Kidney (tissue), 14 donors: ENCODE measurements around the gene FAM13C. TPM values are rescaled to one million over a fixed set of nuclear protein-coding genes. Genes with fewer than 3 reads are reported as not detected.

Experiments used
- DNase-seq, 5 donors: peaks; one replicate each; pipeline ENCODE4 v3.0.0-alpha.2; 2013 to 2020
- FAIRE-seq: peaks from 2 replicates; lab custom pipeline; 2012; peaks lifted over from hg19 to GRCh38; lab: Jason Lieb, UNC
- H3K27ac ChIP-seq, 2 donors: one replicate each; pipeline ENCODE4 v1.7.0; 2013; ENCODE audit warnings: low read depth in 2 of 2, low read length in 2 of 2, inconsistent platforms in 1 of 2
- H3K27me3 ChIP-seq: one replicate; pipeline ENCODE4 v1.7.1; 2013; ENCODE audit warnings: low read length, inconsistent platforms; ENCODE audit not compliant: control insufficient read depth, insufficient read depth
- H3K36me3 ChIP-seq, 3 donors: one replicate each; pipeline versions ENCODE4 v1.7.0 to v1.7.1; 2013; ENCODE audit warnings: low read length in 3 of 3, control low read depth in 1 of 3, inconsistent platforms in 1 of 3; ENCODE audit not compliant: insufficient read depth in 3 of 3, control insufficient read depth in 2 of 3
- H3K4me1 ChIP-seq, 3 donors: one replicate each; pipeline versions ENCODE4 v1.7.0 to v1.7.1; 2013; ENCODE audit warnings: low read length in 3 of 3, inconsistent platforms in 1 of 3, low read depth in 1 of 3; ENCODE audit not compliant: control insufficient read depth in 2 of 3, insufficient read depth in 2 of 3
- H3K4me3 ChIP-seq, 3 donors: one replicate each; pipeline versions ENCODE4 v1.7.0 to v1.8.1; 2013; ENCODE audit warnings: low read length in 3 of 3, control low read depth in 1 of 3, inconsistent platforms in 1 of 3
- H3K9ac ChIP-seq, 3 donors: one replicate each; pipeline versions ENCODE4 v1.7.0 to v1.7.1; 2013; ENCODE audit warnings: low read length in 3 of 3, control low read depth in 1 of 3, inconsistent platforms in 1 of 3
- H3K9me3 ChIP-seq, 3 donors: one replicate each; pipeline versions ENCODE4 v1.7.0 to v1.7.1; 2013; ENCODE audit warnings: low read length in 3 of 3, control low read depth in 1 of 3, inconsistent platforms in 1 of 3; ENCODE audit not compliant: control insufficient read depth in 2 of 3, insufficient read depth in 1 of 3
- intact Hi-C: fragments of 100-400 bp; cut with DNase I; formaldehyde crosslinking; loops from one replicate; pipeline ENCODE4 v1.11.1; 2022
- polyA plus RNA-seq: library from polyadenylated mRNA; stranded (reverse); fragments of 350-450 nt; fragmentation: Illumina TruSeq; extraction: RNeasy Lipid Tissue Mini Kit (QIAGEN cat#74804); gene quantifications from one replicate; pipeline ENCODE4 v1.2.3, GENCODE V29; 2014; ENCODE audit warnings: low read depth, low replicate concordance; ENCODE audit not compliant: insufficient read depth
- total RNA-seq: library from RNA; stranded (reverse); fragmentation: NEBNext Ultra II Directional; extraction: Animal tissue kit (Norgen Biotek cat#: 25700); gene quantifications from one replicate; pipeline ENCODE4 v1.2.1, GENCODE V29; 2021
- TF ChIP-seq, protein P1 (sequence below): IDR thresholded peaks from 3 replicates; pipeline ENCODE4 v1.5.1; 2012; ENCODE audit warnings: mild to moderate bottlenecking, moderate library complexity, borderline replicate concordance; ENCODE audit not compliant: insufficient read depth; ENCODE audit errors: extremely low read depth
- donor health status: control.
- donor health status: control.
- donor health status: control.
- donor health status: control.
- donor health status: control.
- donor health status: DM: yes; HTN: yes; CAD: no.
- donor health status: Normal renal cell carcinoma (clear cell type).

The FAM13C gene
- total and polyA plus RNA-seq, 2 donors from 2014 or later, result 1.5 to 8.8 TPM

GRCh38 chr10:59302381-59302780 lies 60.0 kb downstream of the FAM13C start:
- Histone ChIP-seq H3K27me3 (no peaks in the 10 kb centered on the region), H3K4me3 (no peak overlapping the region), H3K27ac (no peak overlapping the region), H3K9me3 (no peaks in the 10 kb centered on the region), H3K36me3 (no peaks in the 10 kb centered on the region), H3K9ac (no peak overlapping the region), H3K4me1 (no peaks in the 10 kb centered on the region)
- no peak for DNase-seq
- no peak for FAIRE-seq
- TF ChIP-seq, protein P1, sequence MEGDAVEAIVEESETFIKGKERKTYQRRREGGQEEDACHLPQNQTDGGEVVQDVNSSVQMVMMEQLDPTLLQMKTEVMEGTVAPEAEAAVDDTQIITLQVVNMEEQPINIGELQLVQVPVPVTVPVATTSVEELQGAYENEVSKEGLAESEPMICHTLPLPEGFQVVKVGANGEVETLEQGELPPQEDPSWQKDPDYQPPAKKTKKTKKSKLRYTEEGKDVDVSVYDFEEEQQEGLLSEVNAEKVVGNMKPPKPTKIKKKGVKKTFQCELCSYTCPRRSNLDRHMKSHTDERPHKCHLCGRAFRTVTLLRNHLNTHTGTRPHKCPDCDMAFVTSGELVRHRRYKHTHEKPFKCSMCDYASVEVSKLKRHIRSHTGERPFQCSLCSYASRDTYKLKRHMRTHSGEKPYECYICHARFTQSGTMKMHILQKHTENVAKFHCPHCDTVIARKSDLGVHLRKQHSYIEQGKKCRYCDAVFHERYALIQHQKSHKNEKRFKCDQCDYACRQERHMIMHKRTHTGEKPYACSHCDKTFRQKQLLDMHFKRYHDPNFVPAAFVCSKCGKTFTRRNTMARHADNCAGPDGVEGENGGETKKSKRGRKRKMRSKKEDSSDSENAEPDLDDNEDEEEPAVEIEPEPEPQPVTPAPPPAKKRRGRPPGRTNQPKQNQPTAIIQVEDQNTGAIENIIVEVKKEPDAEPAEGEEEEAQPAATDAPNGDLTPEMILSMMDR, result no peak
- intact Hi-C loops, result no loop called here

DNA sequence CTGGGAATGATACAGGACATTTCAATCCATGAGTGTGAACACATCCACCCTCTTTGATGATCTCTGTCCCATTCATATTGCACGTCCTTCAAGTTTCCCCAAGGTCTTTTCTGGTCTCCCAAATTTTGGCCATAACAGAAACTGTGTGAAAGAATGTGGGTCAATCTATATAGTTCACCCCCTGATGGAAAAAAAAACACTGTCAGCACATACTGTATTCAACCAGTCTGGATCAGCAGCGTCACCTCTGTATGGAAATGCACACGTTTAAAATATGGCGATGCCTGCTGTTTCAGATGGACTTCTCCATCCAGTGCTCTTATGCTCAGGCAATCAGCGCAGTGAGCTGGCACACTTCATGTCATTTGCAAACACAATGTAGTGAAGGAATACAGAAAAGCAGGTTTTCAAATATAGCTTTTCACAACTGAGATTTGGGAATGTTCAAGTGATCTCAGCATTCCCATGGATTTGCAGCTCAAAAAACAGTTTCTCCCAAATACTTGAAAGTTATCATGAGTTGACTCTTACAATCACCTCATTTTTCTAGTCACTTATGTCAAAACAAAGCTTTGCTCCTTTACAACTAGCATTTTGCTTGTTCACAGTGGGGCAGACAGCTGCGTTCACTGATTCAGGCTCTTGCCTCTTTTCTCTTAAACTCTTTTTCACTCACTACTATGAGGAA lies 61.1 kb downstream of the FAM13C start:
- Histone ChIP-seq H3K9me3 (no peaks in the 10 kb centered on the region), H3K27ac (no peak overlapping the region), H3K4me3 (no peak overlapping the region), H3K36me3 (no peaks in the 10 kb centered on the region), H3K27me3 (no peaks in the 10 kb centered on the region), H3K4me1 (no peaks in the 10 kb centered on the region), H3K9ac (no peak overlapping the region)
- FAIRE-seq (no peak), DNase-seq (no peak)
- TF ChIP-seq, protein P1, result no peak
- intact Hi-C loops, result no loop called here

GRCh38 chr10:59300386-59300785 lies 62.0 kb downstream of the FAM13C start:
- no peak overlapping the region for H3K27ac ChIP-seq
- intact Hi-C loops, result no loop called here
- H3K27me3 ChIP-seq, result no peaks in the 10 kb centered on the region
- H3K9ac ChIP-seq, result no peak overlapping the region
- no peaks in the 10 kb centered on the region for H3K36me3 ChIP-seq
- no peak for FAIRE-seq
- H3K9me3 ChIP-seq, result no peaks in the 10 kb centered on the region
- H3K4me3 ChIP-seq, result no peak overlapping the region
- DNase-seq, result no peak
- no peaks in the 10 kb centered on the region for H3K4me1 ChIP-seq
- TF ChIP-seq, protein P1, result no peak
